ENCODE measurements around the gene EDEM3. TPM values are rescaled to one million over a fixed set of nuclear protein-coding genes. Genes with fewer than 3 reads are reported as not detected.

EDEM3 gene
- total RNA-seq, 3 donors from 2014 or later: 32.1 to 66.3 (median 66.0) TPM

Other genes starting within 250 kb of the EDEM3 start
- gene NIBAN1, start 219.7 kb upstream of the EDEM3 start, total RNA-seq: 100 to 1,000 TPM in 1 of 3 donors, 10 to 100 TPM in 1, 1 to 10 TPM in 1; 6.5 to 209 (median 17.2) TPM

Measured in mucosa of descending colon (tissue), 3 donors.